Bronchial epithelial cell (primary cell): Measurements from ENCODE around the gene CYP2W1. TPM values are rescaled to one million over a fixed set of nuclear protein-coding genes. Genes with fewer than 3 reads are reported as not detected.
"Not testable (repeated sequence)": the region's sequence is repeated elsewhere in the genome, so short reads cannot be mapped to it uniquely, and the experiment has no call there.

Experiments used
- DNase-seq: peaks from one replicate; pipeline ENCODE4 v3.0.0-alpha.2; 2010; ENCODE audit warnings: low read depth
- FAIRE-seq: peaks from 2 replicates; lab custom pipeline; 2011; peaks lifted over from hg19 to GRCh38; lab: Jason Lieb, UNC
- H3K27me3 ChIP-seq: 2 replicates; pipeline ENCODE4 v1.5.1; 2011; ENCODE audit warnings: low read length; ENCODE audit not compliant: control insufficient read depth, insufficient read depth
- H3K36me3 ChIP-seq: 2 replicates; pipeline ENCODE4 v1.5.1; 2011; ENCODE audit warnings: low read length; ENCODE audit not compliant: control insufficient read depth, insufficient read depth
- H3K4me3 ChIP-seq: 2 replicates; pipeline ENCODE4 v1.5.1; 2011; ENCODE audit warnings: mild to moderate bottlenecking, low read depth, low read length, control low read depth
- total RNA-seq: library from RNA; depleted of rRNA; stranded (reverse); fragments of >200 nt; gene quantifications from 2 replicates; pipeline ENCODE4 v1.2.1, GENCODE V29; 2014
- TF ChIP-seq, protein P1 (sequence below): IDR thresholded peaks from 2 replicates; pipeline ENCODE4 v1.5.1; 2011; ENCODE audit warnings: mild to moderate bottlenecking, moderate library complexity, low read length, control low read depth, inconsistent platforms; ENCODE audit not compliant: insufficient read depth, severe bottlenecking

CYP2W1 gene
- total RNA-seq, 1 donor from 2014 or later: not detected

GRCh38 chr7:937856-938484, 45.0 kb upstream of the CYP2W1 start:
- TF ChIP-seq, protein P1, sequence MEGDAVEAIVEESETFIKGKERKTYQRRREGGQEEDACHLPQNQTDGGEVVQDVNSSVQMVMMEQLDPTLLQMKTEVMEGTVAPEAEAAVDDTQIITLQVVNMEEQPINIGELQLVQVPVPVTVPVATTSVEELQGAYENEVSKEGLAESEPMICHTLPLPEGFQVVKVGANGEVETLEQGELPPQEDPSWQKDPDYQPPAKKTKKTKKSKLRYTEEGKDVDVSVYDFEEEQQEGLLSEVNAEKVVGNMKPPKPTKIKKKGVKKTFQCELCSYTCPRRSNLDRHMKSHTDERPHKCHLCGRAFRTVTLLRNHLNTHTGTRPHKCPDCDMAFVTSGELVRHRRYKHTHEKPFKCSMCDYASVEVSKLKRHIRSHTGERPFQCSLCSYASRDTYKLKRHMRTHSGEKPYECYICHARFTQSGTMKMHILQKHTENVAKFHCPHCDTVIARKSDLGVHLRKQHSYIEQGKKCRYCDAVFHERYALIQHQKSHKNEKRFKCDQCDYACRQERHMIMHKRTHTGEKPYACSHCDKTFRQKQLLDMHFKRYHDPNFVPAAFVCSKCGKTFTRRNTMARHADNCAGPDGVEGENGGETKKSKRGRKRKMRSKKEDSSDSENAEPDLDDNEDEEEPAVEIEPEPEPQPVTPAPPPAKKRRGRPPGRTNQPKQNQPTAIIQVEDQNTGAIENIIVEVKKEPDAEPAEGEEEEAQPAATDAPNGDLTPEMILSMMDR: no peak
- Histone ChIP-seq H3K27me3 (no peaks in the 10 kb centered on the region), H3K36me3 (no peaks in the 10 kb centered on the region), H3K4me3 (no peak overlapping the region)
- no peak for DNase-seq
- no peak for FAIRE-seq

- no peaks in the 10 kb centered on the region for H3K36me3 ChIP-seq
- no peak overlapping the region for H3K4me3 ChIP-seq
- no peak for DNase-seq
- H3K27me3 ChIP-seq: no peaks in the 10 kb centered on the region
- FAIRE-seq: no peak
- TF ChIP-seq, protein P1: no peak
Measured at GRCh38 chr7:938546-939185, 44.3 kb upstream of the CYP2W1 start.

DNA sequence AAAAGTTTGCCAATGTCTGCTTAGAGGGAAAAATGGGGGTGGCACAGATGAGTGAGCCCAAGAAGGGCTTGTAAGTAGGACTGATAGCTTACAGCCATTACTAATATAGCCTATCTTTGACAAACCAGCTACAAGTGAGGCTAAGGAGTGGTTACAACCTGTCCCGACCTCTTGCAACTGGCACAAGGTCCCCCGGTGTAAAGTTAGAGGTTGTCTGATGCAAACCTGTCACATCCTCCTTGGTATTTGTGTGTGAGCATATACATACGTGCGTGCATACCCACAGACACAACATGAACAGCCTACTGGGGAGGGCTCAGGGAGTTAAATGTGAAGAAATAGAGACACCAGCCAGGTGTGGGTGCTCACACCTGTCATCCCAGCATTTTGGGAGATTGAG, 43.1 kb upstream of the CYP2W1 start:
- H3K27me3 ChIP-seq: no peaks in the 10 kb centered on the region
- no peaks in the 10 kb centered on the region for H3K36me3 ChIP-seq
- TF ChIP-seq, protein P1: no peak
- H3K4me3 ChIP-seq: no peak overlapping the region
- no peak for DNase-seq
- FAIRE-seq: peak; percentile 50

DNA sequence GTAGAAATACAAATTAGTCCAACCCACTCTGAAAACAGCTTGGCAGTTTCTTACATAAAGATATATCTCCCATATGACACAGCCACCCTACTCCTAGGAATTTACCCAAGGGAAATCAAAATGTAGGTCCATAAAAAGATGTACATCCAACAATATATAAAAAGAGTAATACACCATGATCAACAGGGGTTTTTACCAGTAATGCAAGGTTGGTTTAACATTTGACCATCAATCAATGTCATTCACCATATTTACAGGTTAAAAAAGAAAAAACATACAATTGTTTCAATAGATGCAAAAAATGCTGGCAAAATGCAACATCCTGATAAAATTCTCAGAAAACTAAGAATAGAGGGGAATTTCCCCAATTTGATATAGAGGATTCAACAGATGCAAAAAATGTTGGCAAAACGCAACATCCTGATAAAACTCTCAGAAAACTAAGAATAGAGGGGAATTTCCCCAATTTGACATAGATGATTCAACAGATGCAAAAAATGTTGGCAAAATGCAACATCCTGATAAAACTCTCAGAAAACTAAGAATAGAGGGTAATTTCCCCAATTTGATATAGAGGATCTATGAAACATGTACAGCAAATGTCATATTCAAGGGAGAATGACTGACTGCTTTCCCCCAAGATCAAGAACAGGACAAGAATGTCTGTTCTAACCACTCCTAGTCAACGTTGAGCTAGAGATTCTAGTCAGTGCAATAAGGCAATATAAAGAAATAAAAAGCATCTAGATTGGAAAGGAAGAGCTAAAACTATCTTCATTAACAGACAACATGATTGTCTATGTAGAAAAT, 42.2 kb upstream of the CYP2W1 start:
- DNase-seq (no peak), FAIRE-seq (no peak)
- Histone ChIP-seq H3K4me3 (no peak overlapping the region), H3K36me3 (no peaks in the 10 kb centered on the region), H3K27me3 (no peaks in the 10 kb centered on the region)
- TF ChIP-seq, protein P1: no peak

DNA sequence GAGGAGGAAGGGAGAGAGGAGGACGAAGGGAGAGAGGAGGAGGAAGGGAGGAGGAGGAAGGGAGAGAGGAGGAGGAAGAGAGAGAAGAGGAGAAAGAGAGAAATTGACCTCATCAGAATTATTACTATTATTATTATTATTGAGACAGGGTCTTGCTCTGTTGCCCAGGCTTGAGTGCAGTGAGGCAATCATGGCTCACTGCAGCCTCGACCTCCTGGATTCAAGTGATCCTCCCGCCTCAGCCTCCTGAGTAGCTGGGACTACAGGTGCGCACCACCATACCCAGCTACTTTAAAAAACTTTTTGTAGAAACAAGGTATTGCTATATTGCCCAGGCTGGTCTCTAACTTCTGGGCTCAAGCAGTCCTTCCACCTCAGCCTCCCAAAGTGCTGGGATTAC, 39.2 kb upstream of the CYP2W1 start:
- not testable (repeated sequence) for H3K4me3 ChIP-seq, H3K36me3 ChIP-seq, DNase-seq, H3K27me3 ChIP-seq, FAIRE-seq

DNA sequence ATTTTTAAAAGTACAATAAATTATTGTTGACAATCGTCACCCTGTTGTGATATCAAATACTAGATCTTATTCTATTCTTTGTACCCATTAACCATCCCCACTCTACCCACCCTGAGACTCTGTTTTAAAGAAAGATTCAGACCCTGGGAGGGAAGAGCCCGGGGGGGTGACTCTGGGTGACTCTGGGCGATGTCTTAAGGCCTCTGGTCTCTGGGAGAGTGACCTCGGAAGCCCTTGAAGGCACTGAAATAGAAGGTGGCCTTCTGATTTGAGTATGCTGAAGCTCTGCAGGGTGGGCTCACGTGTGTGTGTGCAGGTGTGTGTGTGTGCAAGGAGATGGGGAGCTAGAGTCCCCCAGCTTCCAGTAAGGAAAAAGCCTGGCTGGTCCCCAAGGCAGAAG, 38.2 kb upstream of the CYP2W1 start:
- no peak for DNase-seq
- no peak for FAIRE-seq
- H3K27me3 ChIP-seq: no peaks in the 10 kb centered on the region
- no peak overlapping the region for H3K4me3 ChIP-seq
- TF ChIP-seq, protein P1: no peak
- H3K36me3 ChIP-seq: no peaks in the 10 kb centered on the region
